Breast epithelium (tissue), 4 donors: Measurements from ENCODE around the gene RPEL1. TPM values are rescaled to one million over a fixed set of nuclear protein-coding genes. Genes with fewer than 3 reads are reported as not detected.
"Not testable (repeated sequence)": the region's sequence is repeated elsewhere in the genome, so short reads cannot be mapped to it uniquely, and the experiment has no call there.

Source experiments
- DNase-seq, 2 donors: peaks; one replicate each; pipeline ENCODE4 v3.0.0-alpha.2; 2019; ENCODE audit warnings: low spot score in 2 of 2
- H3K27ac ChIP-seq, 2 donors: fragments of 200-600 bp; sonication (generic) in 1 of 2; one replicate each; pipeline ENCODE4 v1.5.1; 2016 to 2019; ENCODE audit warnings: mild to moderate bottlenecking in 1 of 2
- H3K27me3 ChIP-seq, 2 donors: fragments of 200-600 bp; sonication (generic) in 1 of 2; one replicate each; pipeline versions ENCODE4 v1.5.1 to v1.6.0; 2017 to 2019; ENCODE audit warnings: control low read depth in 1 of 2, mild to moderate bottlenecking in 1 of 2
- H3K36me3 ChIP-seq: fragments of 200-600 bp; one replicate; pipeline ENCODE4 v1.5.1; 2019
- H3K4me1 ChIP-seq, 2 donors: fragments of 200-600 bp; sonication (generic); one replicate each; pipeline ENCODE4 v1.5.1; 2016 to 2019; ENCODE audit warnings: control low read depth in 1 of 2
- H3K4me3 ChIP-seq, 3 donors: fragments of 200-600 bp; sonication (generic); 1 replicate in 2 of 3; 2 replicates in 1 of 3; pipeline ENCODE4 v1.5.1; 2016 to 2019; ENCODE audit warnings: mild to moderate bottlenecking in 3 of 3, moderate library complexity in 2 of 3
- H3K9me3 ChIP-seq, 2 donors: fragments of 200-600 bp; sonication (generic) in 1 of 2; one replicate each; pipeline ENCODE4 v1.5.1; 2016 to 2019; ENCODE audit warnings: control low read depth in 1 of 2
- CTCF ChIP-seq, 3 donors: fragments of 450-650 bp; IDR thresholded peaks; one replicate each; pipeline ENCODE4 v1.5.1; 2016 to 2017; ENCODE audit warnings: antibody characterized with exemption in 3 of 3, mild to moderate bottlenecking in 3 of 3, moderate library complexity in 3 of 3
- POLR2A ChIP-seq: fragments of 450-650 bp; IDR thresholded peaks from one replicate; pipeline ENCODE4 v1.6.1; 2016; ENCODE audit warnings: antibody characterized with exemption, mild to moderate bottlenecking, moderate library complexity
- POLR2AphosphoS5 ChIP-seq, 3 donors: sonication (generic); formaldehyde crosslinking; IDR thresholded peaks; one replicate each; pipeline ENCODE4 v1.6.1; 2017; ENCODE audit warnings: antibody characterized with exemption in 3 of 3
- intact Hi-C: fragments of 100-400 bp; cut with DNase I; formaldehyde crosslinking; loops from one replicate; pipeline ENCODE4 v1.15.1; 2023; ENCODE audit warnings: low total_unique reads
- total RNA-seq, 3 donors: library from RNA; depleted of rRNA; stranded (reverse); fragments of >200 nt; gene quantifications; one replicate each; pipeline ENCODE4 v1.1.0, GENCODE V29; 2016

RPEL1 gene
- total RNA-seq, 3 donors from 2014 or later: 0.33 TPM; not detected in 2

GRCh38 chr10:103203466-103203865 lies 42.2 kb upstream of the RPEL1 start:
- H3K36me3 ChIP-seq: no peaks in the 10 kb centered on the region
- no peak overlapping the region for H3K4me3 ChIP-seq
- H3K27ac ChIP-seq: no peak overlapping the region
- no peak for TF ChIP-seq POLR2A
- no peak for TF ChIP-seq CTCF (IDR thresholded peaks at IDR 0.05)
- no peak for TF ChIP-seq POLR2AphosphoS5 (IDR thresholded peaks at IDR 0.05)
- no peaks in the 10 kb centered on the region for H3K4me1 ChIP-seq
- no peak for DNase-seq
- no peaks in the 10 kb centered on the region for H3K27me3 ChIP-seq
- no peaks in the 10 kb centered on the region for H3K9me3 ChIP-seq
- intact Hi-C loops: no loop called here

GRCh38 chr10:103204353-103205255 lies 41.1 kb upstream of the RPEL1 start:
- intact Hi-C loops: no loop called here
- Histone ChIP-seq H3K27me3 (no peaks in the 10 kb centered on the region), H3K4me1 (no peaks in the 10 kb centered on the region), H3K4me3 (no peak overlapping the region), H3K27ac (no peak overlapping the region), H3K36me3 (no peaks in the 10 kb centered on the region), H3K9me3 (no peaks in the 10 kb centered on the region)
- TF ChIP-seq POLR2AphosphoS5 (IDR thresholded peaks at IDR 0.05) (no peak), POLR2A (no peak), CTCF (IDR thresholded peaks at IDR 0.05) (no peak)
- DNase-seq: no peak

GRCh38 chr10:103205401-103205800 lies 40.3 kb upstream of the RPEL1 start:
- H3K4me1 ChIP-seq, H3K36me3 ChIP-seq, intact Hi-C loops, H3K27ac ChIP-seq, DNase-seq, H3K27me3 ChIP-seq, H3K9me3 ChIP-seq, H3K4me3 ChIP-seq: not testable (repeated sequence)

GRCh38 chr10:103206715-103207114 lies 39.0 kb upstream of the RPEL1 start:
- H3K27ac ChIP-seq, H3K4me3 ChIP-seq, intact Hi-C loops, H3K4me1 ChIP-seq, H3K27me3 ChIP-seq, H3K36me3 ChIP-seq, DNase-seq: not testable (repeated sequence)
- H3K9me3 ChIP-seq: peaks cover 7 to 12% of the 10 kb centered on the region in 2 donors

- Histone ChIP-seq H3K27ac (no peak overlapping the region), H3K4me3 (no peak overlapping the region), H3K4me1 (no peaks in the 10 kb centered on the region), H3K27me3 (no peaks in the 10 kb centered on the region), H3K9me3 (peaks cover 7 to 12% of the 10 kb centered on the region in 2 donors), H3K36me3 (no peaks in the 10 kb centered on the region)
- intact Hi-C loops: no loop called here
- TF ChIP-seq POLR2A (no peak), POLR2AphosphoS5 (IDR thresholded peaks at IDR 0.05) (no peak), CTCF (IDR thresholded peaks at IDR 0.05) (no peak)
- no peak for DNase-seq
Measured at GRCh38 chr10:103207141-103207540, 38.5 kb upstream of the RPEL1 start.

- intact Hi-C loops, H3K36me3 ChIP-seq, H3K4me1 ChIP-seq, H3K27ac ChIP-seq, H3K4me3 ChIP-seq, DNase-seq, H3K27me3 ChIP-seq: not testable (repeated sequence)
- peaks cover 7 to 12% of the 10 kb centered on the region in 2 donors for H3K9me3 ChIP-seq
Measured at GRCh38 chr10:103207643-103208042, 38.0 kb upstream of the RPEL1 start.

GRCh38 chr10:103210262-103210661 lies 35.4 kb upstream of the RPEL1 start:
- intact Hi-C loops, H3K4me1 ChIP-seq, H3K4me3 ChIP-seq, H3K27me3 ChIP-seq, H3K36me3 ChIP-seq, H3K27ac ChIP-seq, DNase-seq: not testable (repeated sequence)
- peaks cover 7 to 12% of the 10 kb centered on the region in 2 donors for H3K9me3 ChIP-seq
